Lower leg skin (tissue), 3 donors: ENCODE results near the gene STARD10.

ENCODE experiments used
- POLR2A ChIP-seq, 2 donors: fragments of 450-650 bp; IDR thresholded peaks; one replicate each; pipeline ENCODE4 v1.6.1; 2016 to 2017; ENCODE audit warnings: antibody characterized with exemption in 2 of 2, mild to moderate bottlenecking in 1 of 2, moderate library complexity in 1 of 2
- TF ChIP-seq, protein P1 (sequence below), 3 donors: fragments of 450-650 bp; IDR thresholded peaks; one replicate each; pipeline ENCODE4 v1.5.1; 2016; ENCODE audit warnings: antibody characterized with exemption in 3 of 3, mild to moderate bottlenecking in 3 of 3, moderate library complexity in 2 of 3

DNA sequence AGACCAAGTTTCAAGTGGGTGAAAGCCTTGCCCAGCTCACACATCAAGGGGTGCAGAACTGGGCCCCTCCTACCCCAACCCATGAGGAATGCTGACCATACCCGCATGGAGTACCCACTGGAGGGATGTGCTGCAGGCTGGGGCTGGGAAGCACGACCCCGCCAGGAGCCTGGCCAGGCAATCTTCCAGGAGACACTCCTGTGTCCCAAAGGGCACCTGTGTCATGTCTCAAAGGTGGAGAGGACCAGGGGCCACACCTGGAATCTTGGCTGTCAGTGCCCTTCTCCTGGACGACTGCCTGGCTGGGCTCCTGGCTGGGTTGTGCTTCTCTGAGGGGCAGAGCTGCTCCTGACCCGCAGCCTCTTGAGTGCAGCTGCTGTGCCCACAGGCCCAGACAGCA is 48.3 kb downstream of the STARD10 start:
- TF ChIP-seq, protein P1, sequence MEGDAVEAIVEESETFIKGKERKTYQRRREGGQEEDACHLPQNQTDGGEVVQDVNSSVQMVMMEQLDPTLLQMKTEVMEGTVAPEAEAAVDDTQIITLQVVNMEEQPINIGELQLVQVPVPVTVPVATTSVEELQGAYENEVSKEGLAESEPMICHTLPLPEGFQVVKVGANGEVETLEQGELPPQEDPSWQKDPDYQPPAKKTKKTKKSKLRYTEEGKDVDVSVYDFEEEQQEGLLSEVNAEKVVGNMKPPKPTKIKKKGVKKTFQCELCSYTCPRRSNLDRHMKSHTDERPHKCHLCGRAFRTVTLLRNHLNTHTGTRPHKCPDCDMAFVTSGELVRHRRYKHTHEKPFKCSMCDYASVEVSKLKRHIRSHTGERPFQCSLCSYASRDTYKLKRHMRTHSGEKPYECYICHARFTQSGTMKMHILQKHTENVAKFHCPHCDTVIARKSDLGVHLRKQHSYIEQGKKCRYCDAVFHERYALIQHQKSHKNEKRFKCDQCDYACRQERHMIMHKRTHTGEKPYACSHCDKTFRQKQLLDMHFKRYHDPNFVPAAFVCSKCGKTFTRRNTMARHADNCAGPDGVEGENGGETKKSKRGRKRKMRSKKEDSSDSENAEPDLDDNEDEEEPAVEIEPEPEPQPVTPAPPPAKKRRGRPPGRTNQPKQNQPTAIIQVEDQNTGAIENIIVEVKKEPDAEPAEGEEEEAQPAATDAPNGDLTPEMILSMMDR (IDR thresholded peaks at IDR 0.05), result no peak
- no peak for TF ChIP-seq POLR2A (IDR thresholded peaks at IDR 0.05)
